Brain microvascular endothelial cell (primary cell): ENCODE measurements around the gene PYCR2.
"Not testable (repeated sequence)": the region's sequence is repeated elsewhere in the genome, so short reads cannot be mapped to it uniquely, and the experiment has no call there.

Experiments
- DNase-seq: peaks from one replicate; pipeline ENCODE4 v3.0.0-alpha.2; 2020
- H3K27ac ChIP-seq: fragments of 250-450 bp; sonication (Bioruptor Pico); 2 replicates; pipeline ENCODE4 v1.5.1; 2020; ENCODE audit warnings: mild to moderate bottlenecking, moderate library complexity
- H3K27me3 ChIP-seq: fragments of 250-450 bp; sonication (Bioruptor Pico); replicated peaks from 2 replicates; pipeline ENCODE4 v1.5.1; 2020; ENCODE audit warnings: mild to moderate bottlenecking
- H3K36me3 ChIP-seq: fragments of 250-450 bp; sonication (Bioruptor Pico); replicated peaks from 2 replicates; pipeline ENCODE4 v1.5.1; 2020; ENCODE audit warnings: mild to moderate bottlenecking
- H3K4me3 ChIP-seq: 2 replicates; pipeline ENCODE4 v1.5.1; 2011; ENCODE audit warnings: low read depth, mild to moderate bottlenecking, control low read depth, low read length, moderate library complexity
- in situ Hi-C: cut with HindIII; loops from 2 replicates; pipeline ENCODE4 v1.10.0; 2017; ENCODE audit warnings: low sequenced_read_pairs, low pct_ligation_motif_present
- TF ChIP-seq, protein P1 (sequence below): IDR thresholded peaks from 2 replicates; pipeline ENCODE4 v1.5.1; 2011; ENCODE audit warnings: low read depth, mild to moderate bottlenecking, moderate library complexity, low read length, control low read depth, inconsistent platforms; ENCODE audit errors: missing control alignments

The PYCR2 gene

DNA sequence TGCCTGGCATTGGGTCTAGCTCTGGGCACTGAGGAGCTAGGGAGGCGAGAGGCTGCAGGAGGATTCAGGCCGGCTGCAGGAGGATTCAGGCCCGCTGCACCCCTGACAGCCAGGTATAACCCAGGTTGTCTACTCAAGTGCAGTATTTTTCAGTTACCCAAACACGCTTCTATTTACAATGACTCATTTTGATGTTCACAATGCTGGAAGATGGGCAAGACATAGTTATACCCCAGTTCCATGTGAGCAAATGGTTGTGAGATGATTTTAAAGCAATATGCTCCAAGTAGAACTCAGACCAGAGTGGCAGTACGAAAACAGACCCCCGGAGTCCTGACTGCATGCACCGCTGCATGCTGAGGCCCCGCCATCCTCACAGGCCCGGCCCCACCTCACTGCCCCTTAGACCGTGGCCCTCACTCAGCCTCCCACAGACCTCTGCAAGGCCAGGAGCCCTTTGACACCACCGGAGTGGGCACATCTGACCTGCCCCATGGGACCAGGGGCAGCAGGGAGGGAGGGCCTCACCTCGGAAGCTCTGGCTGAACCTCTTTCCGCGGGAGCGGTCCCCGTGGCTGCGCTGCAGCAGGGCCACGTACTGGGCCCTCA, 35.7 kb downstream of the PYCR2 start:
- H3K27me3 ChIP-seq: no peaks in the 10 kb centered on the region
- in situ Hi-C loops: no loop called here
- TF ChIP-seq, protein P1, sequence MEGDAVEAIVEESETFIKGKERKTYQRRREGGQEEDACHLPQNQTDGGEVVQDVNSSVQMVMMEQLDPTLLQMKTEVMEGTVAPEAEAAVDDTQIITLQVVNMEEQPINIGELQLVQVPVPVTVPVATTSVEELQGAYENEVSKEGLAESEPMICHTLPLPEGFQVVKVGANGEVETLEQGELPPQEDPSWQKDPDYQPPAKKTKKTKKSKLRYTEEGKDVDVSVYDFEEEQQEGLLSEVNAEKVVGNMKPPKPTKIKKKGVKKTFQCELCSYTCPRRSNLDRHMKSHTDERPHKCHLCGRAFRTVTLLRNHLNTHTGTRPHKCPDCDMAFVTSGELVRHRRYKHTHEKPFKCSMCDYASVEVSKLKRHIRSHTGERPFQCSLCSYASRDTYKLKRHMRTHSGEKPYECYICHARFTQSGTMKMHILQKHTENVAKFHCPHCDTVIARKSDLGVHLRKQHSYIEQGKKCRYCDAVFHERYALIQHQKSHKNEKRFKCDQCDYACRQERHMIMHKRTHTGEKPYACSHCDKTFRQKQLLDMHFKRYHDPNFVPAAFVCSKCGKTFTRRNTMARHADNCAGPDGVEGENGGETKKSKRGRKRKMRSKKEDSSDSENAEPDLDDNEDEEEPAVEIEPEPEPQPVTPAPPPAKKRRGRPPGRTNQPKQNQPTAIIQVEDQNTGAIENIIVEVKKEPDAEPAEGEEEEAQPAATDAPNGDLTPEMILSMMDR: no peak

DNA sequence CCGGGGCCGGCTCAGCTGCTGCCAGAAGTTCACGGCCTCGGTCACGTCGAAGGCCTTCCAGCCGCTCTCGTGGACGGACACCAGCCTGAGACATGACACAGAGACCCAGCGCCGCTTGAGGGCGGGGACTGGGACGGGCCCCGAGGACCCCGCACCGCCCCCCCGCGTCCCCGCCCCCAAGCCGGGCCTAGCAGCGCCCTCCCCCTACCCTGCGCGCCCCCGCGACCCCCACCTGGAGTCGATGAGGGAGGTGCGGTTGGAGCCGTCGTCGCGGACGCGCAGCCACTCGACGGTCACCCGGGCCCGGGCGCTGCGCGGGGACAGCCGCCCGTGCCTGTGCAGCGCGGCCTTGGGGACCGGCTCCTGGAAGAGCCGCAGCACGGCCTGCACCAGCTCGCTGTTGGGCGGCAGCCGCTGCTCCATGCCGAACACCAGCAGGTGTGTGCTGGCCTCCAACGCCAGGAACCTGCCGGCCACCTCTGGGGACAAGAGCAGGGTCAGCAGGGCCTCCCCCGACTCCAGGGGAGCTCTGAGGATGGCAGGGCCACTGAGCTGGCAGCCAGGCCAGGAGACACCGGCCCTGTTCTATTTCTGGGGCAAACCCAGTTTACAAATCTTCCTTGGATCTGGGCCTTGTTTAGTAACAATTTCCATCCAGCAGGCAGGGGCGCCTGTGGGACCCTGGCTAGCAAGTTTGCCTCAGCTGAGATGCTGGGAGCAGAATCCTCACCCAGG, 36.3 kb downstream of the PYCR2 start:
- in situ Hi-C loops, H3K27ac ChIP-seq, DNase-seq, H3K4me3 ChIP-seq, H3K36me3 ChIP-seq, H3K27me3 ChIP-seq: not testable (repeated sequence)

More for the DNA sequence above, 35.7 kb downstream of the PYCR2 start:
- Histone ChIP-seq H3K36me3 (no peaks in the 10 kb centered on the region), H3K4me3 (no peak overlapping the region), H3K27ac (no peak overlapping the region)
- DNase-seq: no peak

DNA sequence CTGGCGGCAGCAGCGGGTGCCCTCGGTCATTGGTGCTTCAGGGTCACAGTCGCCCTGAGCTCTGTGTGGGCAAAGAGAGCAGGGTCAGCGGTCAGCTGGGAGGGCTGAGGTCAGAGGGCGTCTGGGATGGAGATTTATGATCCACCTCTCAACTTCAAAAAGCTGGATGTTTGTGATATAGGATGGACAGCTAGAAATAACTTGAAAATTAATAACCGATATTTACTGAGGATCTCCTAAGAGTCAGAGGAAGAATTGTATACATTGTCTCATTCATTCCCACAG, 37.1 kb downstream of the PYCR2 start:
- H3K4me3 ChIP-seq: no peak overlapping the region
- no peak overlapping the region for H3K27ac ChIP-seq
- H3K36me3 ChIP-seq: no peaks in the 10 kb centered on the region
- no peak for DNase-seq
- TF ChIP-seq, protein P1: no peak
- no peaks in the 10 kb centered on the region for H3K27me3 ChIP-seq
- in situ Hi-C loops: no loop called here

DNA sequence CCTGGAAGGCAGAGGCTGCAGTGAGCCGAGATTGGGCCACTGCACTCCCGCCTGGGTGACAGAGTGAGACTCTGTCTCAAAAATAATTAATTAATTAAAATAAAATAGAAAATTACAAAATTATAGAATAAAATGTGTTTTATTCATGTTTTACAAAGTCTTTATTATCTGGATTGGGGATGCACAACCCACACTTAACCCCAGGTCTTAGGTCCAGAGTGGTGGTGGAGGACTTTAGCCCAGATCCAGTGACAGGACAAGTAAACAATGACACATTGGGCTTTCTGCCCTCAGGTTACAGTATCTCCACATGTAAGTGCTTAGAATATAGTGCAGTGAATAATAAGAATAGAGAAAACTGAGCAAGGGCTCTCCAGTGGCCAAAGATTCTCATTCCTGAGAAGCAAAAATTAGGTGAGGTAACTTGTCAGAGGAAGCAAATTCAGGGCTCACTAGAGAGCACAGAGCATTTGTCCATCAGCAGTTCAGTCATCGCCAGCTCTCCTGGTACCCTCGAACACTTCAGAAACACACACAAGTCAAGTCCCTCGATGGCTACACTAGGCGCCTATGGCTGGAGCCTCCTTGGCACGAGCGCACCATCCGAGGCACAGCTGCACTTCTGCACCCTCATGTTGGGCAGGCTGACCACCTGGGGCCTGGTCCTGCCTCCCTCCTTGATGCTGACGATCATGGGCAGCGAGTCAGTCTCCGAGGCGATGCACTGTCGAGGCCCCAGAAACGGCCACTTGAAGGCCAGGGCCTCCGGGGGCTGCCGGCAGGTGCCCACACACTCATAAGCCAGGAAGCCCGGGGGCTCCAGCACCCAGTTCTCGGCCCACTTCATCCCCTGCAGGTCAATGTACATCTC, 37.7 kb downstream of the PYCR2 start:
- in situ Hi-C loops: no loop called here
- Histone ChIP-seq H3K4me3 (no peak overlapping the region), H3K36me3 (no peaks in the 10 kb centered on the region), H3K27ac (no peak overlapping the region), H3K27me3 (no peaks in the 10 kb centered on the region)
- DNase-seq: no peak
- TF ChIP-seq, protein P1: no peak

DNA sequence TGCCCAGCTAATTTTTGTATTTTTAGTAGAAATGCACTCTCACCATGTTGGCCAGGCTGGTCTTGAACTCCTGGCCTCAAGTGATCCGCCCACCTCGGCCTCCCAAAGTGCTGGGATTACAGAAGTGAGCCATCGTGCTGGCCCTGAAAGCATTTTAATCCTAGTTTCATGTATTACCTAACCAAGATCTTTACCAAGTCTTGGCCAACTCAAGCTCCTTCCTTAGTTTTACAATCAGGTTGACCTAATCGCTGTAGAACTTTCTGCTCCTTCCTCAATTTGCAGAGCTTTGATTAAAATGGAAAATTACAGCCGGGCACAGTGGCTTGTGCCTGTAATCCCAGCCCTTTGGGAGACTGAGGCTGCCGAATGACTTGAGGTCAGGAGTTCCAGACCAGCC, 38.7 kb downstream of the PYCR2 start:
- no peaks in the 10 kb centered on the region for H3K27me3 ChIP-seq
- H3K27ac ChIP-seq: no peak overlapping the region
- no peak overlapping the region for H3K4me3 ChIP-seq
- no peak for DNase-seq
- in situ Hi-C loops: no loop called here
- H3K36me3 ChIP-seq: no peaks in the 10 kb centered on the region
- TF ChIP-seq, protein P1: no peak

DNA sequence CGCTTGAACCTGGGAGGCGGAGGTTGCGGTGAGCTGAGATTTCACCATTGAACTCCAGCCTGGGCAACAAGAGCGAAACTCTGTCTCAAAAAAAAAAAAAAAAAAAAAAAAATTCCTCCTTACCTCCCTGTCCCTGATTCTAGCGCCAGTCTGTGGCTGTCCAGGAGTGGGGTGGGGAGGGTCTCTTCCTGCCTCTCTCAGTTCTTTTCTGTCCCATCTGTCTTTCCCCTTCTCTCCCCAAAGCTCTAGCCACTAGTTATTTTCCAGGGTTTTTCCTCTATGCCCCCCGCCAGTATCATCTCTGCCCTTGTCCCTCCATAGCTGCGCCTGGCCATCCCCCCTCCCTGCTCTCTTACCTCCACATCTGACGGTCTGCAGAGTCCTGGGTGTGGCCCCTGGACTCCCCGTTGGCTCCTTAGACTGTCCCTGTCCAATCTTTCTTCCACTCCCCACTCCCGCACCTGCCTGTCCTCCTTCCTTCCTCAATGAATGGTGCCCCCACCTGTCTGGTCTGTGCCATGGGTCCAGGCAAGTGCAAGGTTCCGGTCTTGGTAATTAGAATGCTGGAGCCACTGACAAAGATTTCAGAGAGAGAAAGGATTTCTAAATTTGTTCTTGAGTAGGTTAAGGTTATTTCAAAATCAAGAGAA, 40.3 kb downstream of the PYCR2 start:
- DNase-seq: no peak
- no peaks in the 10 kb centered on the region for H3K27me3 ChIP-seq
- in situ Hi-C loops: no loop called here
- H3K4me3 ChIP-seq: no peak overlapping the region
- H3K36me3 ChIP-seq: no peaks in the 10 kb centered on the region
- H3K27ac ChIP-seq: no peak overlapping the region
- TF ChIP-seq, protein P1: no peak
